GM12892 (cell line): ENCODE data around the gene NUDT1.

Experiments
- POLR2A ChIP-seq: IDR thresholded peaks from 2 replicates; pipeline ENCODE4 v1.6.1; 2011; ENCODE audit warnings: low read depth, low read length, control low read depth
- POLR2AphosphoS5 ChIP-seq: IDR thresholded peaks from 2 replicates; pipeline ENCODE4 v1.6.1; 2011; ENCODE audit warnings: low read depth, low read length, control low read depth

GRCh38 chr7:2274666-2275065 is 32.6 kb downstream of the NUDT1 start:
- TF ChIP-seq POLR2AphosphoS5 (no peak), POLR2A (no peak)
